SK-MEL-5 (cell line): ENCODE data around the gene NHSL1. TPM values are rescaled to one million over a fixed set of nuclear protein-coding genes. Genes with fewer than 3 reads are reported as not detected.
A peak's percentile ranks its signal among the peaks of the same experiment; 100 is the strongest.

Source experiments
- DNase-seq: peaks from one replicate; pipeline ENCODE4 v3.0.0-alpha.2; 2016; ENCODE audit warnings: low read depth, low spot score
- in situ Hi-C: cut with HindIII; loops from 2 replicates; pipeline ENCODE4 v1.10.0; 2016; ENCODE audit warnings: low sequenced_read_pairs, high pct_unique_total_duplicates, low pct_unique_long_range_greater_than_20kb
- polyA plus RNA-seq, 2 experiments: library from polyadenylated mRNA; depleted of rRNA; stranded (reverse); fragments of >200 nt; gene quantifications; 2 replicates each; pipeline ENCODE4 v1.2.3, GENCODE V29; 2015
- total RNA-seq: library from RNA; depleted of rRNA; stranded (reverse); fragments of >200 nt; shearing (Covaris generic); gene quantifications from 2 replicates; pipeline ENCODE4 v1.2.3, GENCODE V29; 2014; rRNA removed

The NHSL1 gene
- total RNA-seq = 64.2 and 69.4 TPM in 2 replicates
- polyA plus RNA-seq (2015; cell fraction: cytosol; rRNA removed) = 68.9 and 85.1 TPM in 2 replicates
- 88.4 and 118 TPM in 2 replicates for polyA plus RNA-seq (2015; cell fraction: nucleus; rRNA removed)

GRCh38 chr6:138499303-138500018 is at the start of gene NHSL1:
Gene NHSL1 (minus strand): TSS chr6:138499494. CDS start chr6:138499290, 204 bp downstream.
- no peak for DNase-seq
- in situ Hi-C loops = no loop called here

- in situ Hi-C loops = no loop called here
- no peak for DNase-seq
These were observed 47.5 kb upstream of the NHSL1 start for GRCh38 chr6:138546733-138547185.

- no peak for DNase-seq
These were observed 46.3 kb upstream of the NHSL1 start for GRCh38 chr6:138545621-138545980.

GRCh38 chr6:138544501-138544900 is 45.2 kb upstream of the NHSL1 start:
- in situ Hi-C loops = no loop called here
- DNase-seq = no peak

More at GRCh38 chr6:138545621-138545980, 46.3 kb upstream of the NHSL1 start:
- in situ Hi-C loops = no loop called here

DNA sequence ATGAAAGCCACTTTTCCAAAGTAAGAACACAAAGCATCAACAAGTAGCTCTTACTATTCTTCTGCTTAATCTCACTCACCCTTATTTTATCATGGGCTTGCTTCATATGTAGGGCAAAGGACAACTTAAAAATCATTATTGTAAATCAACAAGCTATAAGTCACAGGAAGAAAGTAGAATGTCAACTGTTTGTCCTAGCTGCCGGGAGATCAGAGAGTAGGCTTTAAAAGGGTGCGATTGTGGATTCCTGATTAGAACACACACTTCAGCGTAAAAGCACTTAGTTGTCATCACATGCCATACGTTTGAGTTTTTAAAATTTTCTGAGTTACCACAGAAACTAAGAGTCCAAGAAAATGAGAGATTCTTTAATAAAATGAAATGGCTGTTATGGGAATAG is 44.4 kb upstream of the NHSL1 start:
- DNase-seq = no peak
- in situ Hi-C loops = no loop called here

GRCh38 chr6:138541823-138542481 is 42.7 kb upstream of the NHSL1 start:
- in situ Hi-C loops = no loop called here
- peak; percentile 50 for DNase-seq

DNA sequence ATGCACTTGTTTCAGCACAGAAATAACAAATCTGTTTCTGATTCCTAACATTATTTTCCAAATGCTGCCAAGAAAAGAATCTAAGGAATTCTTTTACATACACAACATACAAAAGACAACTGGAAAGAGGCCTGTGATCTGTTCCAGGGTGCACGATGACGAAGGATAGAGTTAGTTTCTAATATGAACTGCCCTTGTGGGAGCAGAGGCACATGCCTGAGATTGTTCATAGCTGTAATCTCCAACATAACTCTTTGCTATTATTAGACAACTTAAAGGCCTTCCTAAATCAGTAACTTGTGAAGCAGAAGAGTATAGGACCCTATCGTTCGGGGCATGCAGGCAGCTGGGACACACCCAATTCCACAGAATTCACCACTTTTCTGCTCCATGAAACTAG is 41.2 kb upstream of the NHSL1 start:
- DNase-seq = no peak
- in situ Hi-C loops = no loop called here

DNA sequence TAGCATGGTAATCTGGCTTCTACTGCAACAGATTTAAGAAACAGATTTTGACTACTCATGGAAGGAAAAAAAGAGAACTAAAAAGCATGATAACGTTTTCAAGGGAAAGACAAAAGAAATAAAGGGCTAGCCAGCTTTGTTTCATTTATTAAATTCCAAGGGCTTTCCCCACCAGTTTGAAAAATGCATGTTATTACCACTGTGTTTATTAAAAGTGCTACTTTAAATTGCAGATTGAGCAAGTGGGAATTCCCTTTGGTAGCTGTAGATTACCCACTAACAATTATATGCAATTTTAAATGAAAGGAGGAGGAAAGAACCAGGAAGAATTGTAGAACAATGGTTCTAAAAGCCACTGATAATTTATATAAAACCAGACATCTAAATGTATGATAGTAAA is 40.6 kb upstream of the NHSL1 start:
- in situ Hi-C loops = no loop called here
- no peak for DNase-seq

- in situ Hi-C loops = no loop called here
- DNase-seq = no peak
These were observed 39.2 kb upstream of the NHSL1 start for GRCh38 chr6:138538390-138539031.

GRCh38 chr6:138537106-138537505 is 37.8 kb upstream of the NHSL1 start:
- no peak for DNase-seq
- in situ Hi-C loops = no loop called here

- DNase-seq = no peak
- in situ Hi-C loops = no loop called here
These were observed 36.6 kb upstream of the NHSL1 start for GRCh38 chr6:138535728-138536455.

GRCh38 chr6:138533667-138534066 is 34.4 kb upstream of the NHSL1 start:
- no peak for DNase-seq
- in situ Hi-C loops = no loop called here

- DNase-seq = no peak
- in situ Hi-C loops = no loop called here
These were observed 32.1 kb upstream of the NHSL1 start for GRCh38 chr6:138531387-138531786.

DNA sequence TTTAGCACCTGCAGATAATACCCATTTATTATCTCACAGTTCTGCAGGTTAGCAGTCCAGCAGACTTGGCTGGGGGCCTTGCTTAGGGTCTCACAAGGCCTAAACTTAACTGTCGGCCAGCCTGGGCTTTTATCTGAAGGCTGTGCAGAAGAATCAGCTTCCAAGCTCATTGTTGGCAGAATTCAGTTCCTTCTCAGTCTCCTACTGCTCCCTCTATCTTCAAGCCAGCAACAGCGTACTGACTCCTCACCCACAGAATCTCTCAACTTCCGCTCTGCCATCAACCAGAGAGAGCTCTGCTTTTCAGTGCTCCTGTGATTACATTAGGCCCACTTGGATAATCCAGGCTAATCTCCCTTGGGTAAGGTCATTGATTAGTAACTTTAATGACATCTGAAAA is 30.2 kb upstream of the NHSL1 start:
- in situ Hi-C loops = no loop called here
- DNase-seq = no peak

- no peak for DNase-seq
- in situ Hi-C loops = no loop called here
These were observed 29.7 kb upstream of the NHSL1 start for GRCh38 chr6:138528956-138529355.

GRCh38 chr6:138528137-138528536 is 28.8 kb upstream of the NHSL1 start:
- no peak for DNase-seq

GRCh38 chr6:138527411-138528088 is 28.3 kb upstream of the NHSL1 start:
- in situ Hi-C loops = no loop called here

More at GRCh38 chr6:138528137-138528536, 28.8 kb upstream of the NHSL1 start:
- in situ Hi-C loops = no loop called here

More at GRCh38 chr6:138527411-138528088, 28.3 kb upstream of the NHSL1 start:
- no peak for DNase-seq
